ENCODE data around the gene TP53I11. TPM values are rescaled to one million over a fixed set of nuclear protein-coding genes. Genes with fewer than 3 reads are reported as not detected.

Gene TP53I11
- total RNA-seq, 1 experiment from 2014 or later = 94.2 TPM

GRCh38 chr11:44972746-44973435, 22.2 kb upstream of the TP53I11 start:
- peaks cover 2% of the 10 kb centered on the region; the same call in 1 of the 2 replicates for H3K27me3 ChIP-seq (ENCODE audit: insufficient read depth, low read length)
- Mint-ChIP-seq H3K36me3 (ENCODE audit: insufficient read depth in 1 of 3, low read depth in 3 of 3) (no peaks in the 10 kb centered on the region), H3K4me1 (peaks cover 37 to 42% of the 10 kb centered on the region in 2 experiments), H3K9me3 (no peaks in the 10 kb centered on the region), H3K27me3 (ENCODE audit: low read depth) (peaks cover 5% of the 10 kb centered on the region), H3K4me3 (no peak overlapping the region), H3K27ac (no peak overlapping the region)
- no peak overlapping the region for H3K27ac ChIP-seq (ENCODE audit: insufficient read length, low read depth, low read length)
- no peak overlapping the region for H2BK20ac ChIP-seq (ENCODE audit: low read depth, low read length, poor library complexity, severe bottlenecking)
- no peaks in the 10 kb centered on the region for H3K9me3 ChIP-seq (ENCODE audit: control insufficient read depth, low read depth, low read length)
- H2BK120ac ChIP-seq (ENCODE audit: low read depth, low read length, poor library complexity, severe bottlenecking) = no peak overlapping the region
- H4K5ac ChIP-seq (ENCODE audit: insufficient read length, low read depth, low read length) = no peak overlapping the region
- no peak overlapping the region for H2BK5ac ChIP-seq (ENCODE audit: insufficient read length, low read length)
- H4K20me1 ChIP-seq (ENCODE audit: control insufficient read depth, insufficient read depth, insufficient read length) = no peaks in the 10 kb centered on the region
- H3K23me2 ChIP-seq (ENCODE audit: insufficient read length, low read depth, low read length, poor library complexity, severe bottlenecking) = no peaks in the 10 kb centered on the region
- no peak overlapping the region for H3K4me2 ChIP-seq (ENCODE audit: insufficient read depth, insufficient read length, low read length)
- DNase-seq = no peak
- no peak overlapping the region for H4K91ac ChIP-seq (ENCODE audit: insufficient read length, low read depth, low read length)
- H2AK5ac ChIP-seq (ENCODE audit: insufficient read length, low read length) = no peak overlapping the region
- no peak for TF ChIP-seq CTCF (conservative IDR thresholded peaks at IDR 0.05)
- no peaks in the 10 kb centered on the region for H3K79me2 ChIP-seq (ENCODE audit: insufficient read depth, low read length)
- H3K4me1 ChIP-seq (ENCODE audit: insufficient read depth, low read length) = no peaks in the 10 kb centered on the region; the same call in 1 of the 2 replicates
- no peak overlapping the region for H3K56ac ChIP-seq (ENCODE audit: insufficient read length, low read depth, low read length)
- no peak overlapping the region for H3K18ac ChIP-seq (ENCODE audit: insufficient read length, low read depth, low read length)
- H3K4ac ChIP-seq (ENCODE audit: low read depth, low read length) = no peak overlapping the region
- no peak overlapping the region for H2AFZ ChIP-seq (ENCODE audit: low read length)
- H4K8ac ChIP-seq (replicated peaks; ENCODE audit: insufficient read length, low read depth, low read length) = no peak overlapping the region
- no peak overlapping the region for H2BK12ac ChIP-seq (ENCODE audit: insufficient read length, low read depth, low read length)
- H3K9ac ChIP-seq (ENCODE audit: extremely low read depth, insufficient read length, low read length) = no peak overlapping the region
- H3K23ac ChIP-seq (ENCODE audit: insufficient read length, low read depth, low read length) = no peak overlapping the region
- no peaks in the 10 kb centered on the region for H3K79me1 ChIP-seq (ENCODE audit: insufficient read depth, low read depth, low read length, poor library complexity, severe bottlenecking)
- WGBS (ENCODE audit: extremely low coverage, insufficient read length, low lambda C conversion rate) = no CpG with 5 or more reads among the region's 19 CpGs
- no peak overlapping the region for H2BK15ac ChIP-seq (ENCODE audit: low read depth, low read length)
- H3K14ac ChIP-seq (ENCODE audit: insufficient read depth, low read length) = no peak overlapping the region
- no peak overlapping the region for H3T11ph ChIP-seq (ENCODE audit: low read length)
